ENCODE measurements around the gene BACH1. TPM values are rescaled to one million over a fixed set of nuclear protein-coding genes. Genes with fewer than 3 reads are reported as not detected.

BACH1 gene
- total and polyA plus RNA-seq, 2 donors (not counting 3 experiments of a cell fraction or from before 2014, with no cell fraction given) = 7.2 to 28.8 TPM

GRCh38 chr21:29340228-29340627 is 41.5 kb downstream of the BACH1 start:
- dilution Hi-C loops (cut with MboI; ENCODE audit: extremely low pct_ligation_motif_present, low sequenced_read_pairs) = no loop called here
- no peak overlapping the region for H3K27ac ChIP-seq (ENCODE audit: insufficient read depth, low read depth, low read length)
- intact Hi-C loops (cut with micrococcal nuclease) = no loop called here

More at GRCh38 chr21:29340228-29340627, 41.5 kb downstream of the BACH1 start:
- Histone ChIP-seq H2AFZ (ENCODE audit: low read depth, low read length) (no peak overlapping the region), H3K9me1 (replicated peaks; ENCODE audit: control insufficient read depth, extremely low read depth, insufficient read depth, low read length) (no peaks in the 10 kb centered on the region), H4K20me1 (replicated peaks; ENCODE audit: control insufficient read depth, extremely low read depth, insufficient read depth, low read length) (no peaks in the 10 kb centered on the region), H3K36me3 (ENCODE audit: control insufficient read depth in 2 of 2, extremely low read depth in 1 of 2, insufficient read depth in 2 of 2, low read length in 2 of 2) (peaks cover 0 to 2% of the 10 kb centered on the region in 2 experiments), H3K4me2 (ENCODE audit: insufficient read depth, low read length) (no peak overlapping the region), H3K27me3 (ENCODE audit: control insufficient read depth in 2 of 2, insufficient read depth in 2 of 2, low read length in 2 of 2) (no peaks in the 10 kb centered on the region), H3K4me3 (replicated peaks in 1 of 3; ENCODE audit: insufficient read depth in 1 of 3, low read depth in 1 of 3, low read length in 3 of 3) (no peak overlapping the region), H3K4me1 (ENCODE audit: control insufficient read depth, extremely low read depth, insufficient read depth, low read length) (peaks cover 33% of the 10 kb centered on the region), H3K9ac (replicated peaks; ENCODE audit: extremely low read depth, insufficient read depth, low read length) (no peak overlapping the region), H3K9me3 (replicated peaks; ENCODE audit: control insufficient read depth, insufficient read depth, low read length) (no peaks in the 10 kb centered on the region), H3K79me2 (ENCODE audit: control insufficient read depth, insufficient read depth, low read length) (peaks cover 25% of the 10 kb centered on the region)
- no TSS peak for BruUV-seq (replicated peaks)
- FAIRE-seq (no peak), DNase-seq (ENCODE audit: low read depth, low spot score) (no peak)
- ChIA-PET CTCF (interaction anchor here (0.7 to 2.6 kb wide), 8 partner anchors 8 to 249 kb away, joined by 3 to 16 read pairs (median 4); no protein-coding TSS in a partner anchor), POLR2A (interaction anchor here (1.2 kb wide), 1 partner anchor 40 kb away, joined by 5 read pairs; no protein-coding TSS in a partner anchor)
- TF ChIP-seq JUN (IDR thresholded peaks at IDR 0.05; ENCODE audit: borderline replicate concordance, insufficient read depth, insufficient read length, low read depth) (no peak), MAX (IDR thresholded peaks at IDR 0.05; ENCODE audit: insufficient read depth, insufficient read length) (no peak), GATA2 (IDR thresholded peaks at IDR 0.05; ENCODE audit: insufficient read depth, insufficient read length, low read depth, low read length) (no peak), POLR2AphosphoS5 (IDR thresholded peaks at IDR 0.05; ENCODE audit: insufficient read depth, low read depth, low read length) (no peak), EZH2 (IDR thresholded peaks at IDR 0.05; ENCODE audit: borderline replicate concordance, low read depth, low read length, severe bottlenecking) (no peak), FOS (IDR thresholded peaks at IDR 0.05; ENCODE audit: borderline replicate concordance, insufficient read depth, low read length) (no peak), CTCF (IDR thresholded peaks at IDR 0.05; ENCODE audit: extremely low read depth in 1 of 2, insufficient read depth in 1 of 2, low read depth in 1 of 2, low read length in 2 of 2) (no peak), MYC (IDR thresholded peaks at IDR 0.05; ENCODE audit: low read depth, low read length) (no peak), POLR2A (IDR thresholded peaks at IDR 0.05; ENCODE audit: low read depth, low read length) (no peak)

Data from endothelial cell of umbilical vein (primary cell).